ENCODE data around the gene SPATA2L.

SPATA2L gene

DNA sequence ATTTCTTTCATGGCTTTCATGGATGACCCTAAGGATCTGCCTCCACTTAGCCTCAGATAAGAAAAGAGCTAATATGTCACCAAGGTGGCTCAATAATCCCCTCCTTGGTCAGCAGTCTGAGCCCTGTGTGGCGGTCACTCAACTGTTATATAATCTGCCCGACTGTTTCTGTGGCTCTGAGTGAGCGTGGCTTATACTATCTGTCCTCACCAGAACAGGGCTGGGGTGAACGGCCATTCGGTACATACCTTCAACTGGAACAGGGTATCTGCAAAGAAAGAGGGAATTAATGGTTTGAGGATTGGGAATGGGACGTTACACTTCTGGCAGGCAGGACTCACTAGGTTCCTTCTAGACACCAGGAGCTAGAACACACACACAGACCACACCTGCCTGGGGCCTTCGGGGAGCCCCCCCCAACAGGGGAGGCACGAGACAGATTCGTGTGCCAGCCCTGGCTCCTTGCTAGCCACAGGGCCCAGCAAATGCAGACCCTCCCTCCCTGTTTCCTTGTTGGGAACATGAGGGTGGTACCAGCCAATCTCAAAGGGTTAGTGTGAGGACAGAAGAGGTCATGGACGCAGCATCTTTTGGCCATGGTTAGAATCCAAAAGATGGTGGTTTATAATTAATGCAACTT lies 47.7 kb downstream of the SPATA2L start:
- DNase-seq = no peak

DNA sequence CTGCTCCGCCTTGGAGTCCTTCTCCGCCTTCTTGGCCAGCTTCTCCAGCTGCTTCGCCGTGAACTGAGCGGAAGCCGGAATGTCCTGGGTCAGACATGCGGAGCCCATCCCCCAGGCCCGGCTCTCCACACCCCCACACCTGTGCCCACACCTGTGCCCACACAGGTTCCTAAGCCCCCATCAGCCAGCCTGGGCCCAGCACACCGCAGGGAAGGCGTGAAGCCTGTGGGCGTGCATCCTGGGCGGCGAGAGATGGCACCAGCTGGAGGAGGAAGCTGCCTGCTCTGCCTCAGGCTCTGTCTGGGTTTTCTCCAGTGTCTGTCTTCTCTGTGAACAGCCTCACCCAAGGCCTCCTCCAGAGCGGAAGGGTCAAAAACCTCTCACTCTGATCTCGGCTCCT lies 49.9 kb downstream of the SPATA2L start:
- DNase-seq = no peak

DNA sequence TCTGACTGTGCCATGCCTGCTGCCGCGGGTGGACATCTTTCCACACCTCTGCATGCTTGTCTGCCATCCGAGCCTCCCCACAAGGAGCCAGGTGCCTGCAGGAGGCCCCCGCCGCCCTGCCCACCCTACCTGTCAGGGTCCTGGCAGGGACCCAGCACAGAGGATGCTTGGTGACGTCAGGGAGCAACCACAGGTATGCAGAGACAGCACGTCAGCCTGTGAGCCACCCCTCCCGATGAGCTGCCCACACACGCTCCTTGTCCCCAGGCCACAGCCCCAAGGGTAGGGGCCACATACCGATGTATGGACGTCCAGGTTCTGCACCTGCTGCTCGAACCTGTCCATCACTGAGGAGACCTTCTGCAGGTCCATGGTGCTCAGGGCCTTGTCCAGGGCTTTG lies 54.6 kb downstream of the SPATA2L start:
- DNase-seq = no peak
